Fibroblast of lung (primary cell): ENCODE results near the gene NEDD4L. TPM values are rescaled to one million over a fixed set of nuclear protein-coding genes. Genes with fewer than 3 reads are reported as not detected.

ENCODE experiments used
- DNase-seq, 2 donors: peaks; one replicate each; pipeline versions ENCODE4 v3.0.0 to v3.0.0-alpha.2; 2010; ENCODE audit warnings: low read depth in 2 of 2
- H2AFZ ChIP-seq: 2 replicates; pipeline ENCODE4 v1.5.1; 2012; ENCODE audit warnings: low read length, control low read depth, inconsistent platforms
- H3K27ac ChIP-seq: 2 replicates; pipeline ENCODE4 v1.5.1; 2011; ENCODE audit warnings: low read length, control low read depth; ENCODE audit not compliant: insufficient read depth
- H3K27me3 ChIP-seq: 2 replicates; pipeline ENCODE4 v1.5.1; 2011; ENCODE audit warnings: mild to moderate bottlenecking, low read length; ENCODE audit not compliant: control insufficient read depth, insufficient read depth
- H3K36me3 ChIP-seq: 2 replicates; pipeline ENCODE4 v1.5.1; 2011; ENCODE audit warnings: low read length; ENCODE audit not compliant: control insufficient read depth, insufficient read depth
- H3K4me1 ChIP-seq: 2 replicates; pipeline ENCODE4 v1.5.1; 2011; ENCODE audit warnings: low read length; ENCODE audit not compliant: control insufficient read depth, insufficient read depth; ENCODE audit errors: extremely low read depth
- H3K4me2 ChIP-seq: 2 replicates; pipeline ENCODE4 v1.5.1; 2011; ENCODE audit warnings: low read length, control low read depth; ENCODE audit not compliant: insufficient read depth; ENCODE audit errors: extremely low read depth
- H3K4me3 ChIP-seq, 4 experiments: fragments of 200-600 bp in 1 of 4; sonication (generic) in 1 of 4; replicated peaks in 1 of 4; 2 replicates each; pipeline ENCODE4 v1.5.1; 2011 to 2016; ENCODE audit warnings: low read length in 4 of 4, low read depth in 3 of 4, mild to moderate bottlenecking in 3 of 4, control low read depth in 2 of 4, inconsistent platforms in 1 of 4, mixed read lengths in 1 of 4; ENCODE audit not compliant: insufficient read depth in 1 of 4; ENCODE audit errors: control extremely low read depth in 1 of 4
- H3K79me2 ChIP-seq: 2 replicates; pipeline ENCODE4 v1.5.1; 2012; ENCODE audit warnings: mild to moderate bottlenecking, low read length, inconsistent platforms; ENCODE audit not compliant: control insufficient read depth, insufficient read depth
- H3K9ac ChIP-seq: 2 replicates; pipeline ENCODE4 v1.5.1; 2011; ENCODE audit warnings: mild to moderate bottlenecking, low read length, control low read depth; ENCODE audit not compliant: insufficient read depth
- H3K9me3 ChIP-seq: 2 replicates; pipeline ENCODE4 v1.5.1; 2012; ENCODE audit warnings: low read depth, low read length; ENCODE audit not compliant: control insufficient read depth, insufficient read depth
- H4K20me1 ChIP-seq: 2 replicates; pipeline ENCODE4 v1.5.1; 2011; ENCODE audit warnings: low read length; ENCODE audit not compliant: control insufficient read depth, insufficient read depth; ENCODE audit errors: extremely low read depth
- EZH2 ChIP-seq: IDR thresholded peaks from 2 replicates; pipeline ENCODE4 v1.5.1; 2012; ENCODE audit warnings: low read length, control low read depth, mild to moderate bottlenecking; ENCODE audit errors: missing control alignments
- polyA plus RNA-seq, 2 donors: library from polyadenylated mRNA; depleted of rRNA in 1 of 2; stranded (reverse) in 1 of 2; unstranded in 1 of 2; fragments of >200 nt; gene quantifications; 2 replicates each; pipeline ENCODE4 v1.2.1, GENCODE V29; 2011 to 2012; ENCODE audit warnings: missing spikeins in 1 of 2
- total RNA-seq: library from RNA; depleted of rRNA; stranded (reverse); fragments of >200 nt; gene quantifications from 2 replicates; pipeline ENCODE4 v1.2.1, GENCODE V29; 2014
- TF ChIP-seq, protein P1 (sequence below), 2 donors: IDR thresholded peaks in 1 of 2; conservative IDR thresholded peaks in 1 of 2; 1 replicate in 1 of 2; 2 replicates in 1 of 2; pipeline ENCODE4 v1.5.1; 2011 to 2012; ENCODE audit warnings: low read length in 2 of 2, control low read depth in 1 of 2, inconsistent platforms in 1 of 2, low read depth in 1 of 2, mild to moderate bottlenecking in 1 of 2

Gene NEDD4L
- total and polyA plus RNA-seq, 2 donors (not counting 1 experiment from before 2014, with no cell fraction given) = 5.5 to 18.7 TPM

- Histone ChIP-seq H3K9me3 (no peaks in the 10 kb centered on the region), H3K27ac (no peak overlapping the region), H3K36me3 (no peaks in the 10 kb centered on the region), H3K9ac (no peak overlapping the region), H4K20me1 (no peaks in the 10 kb centered on the region), H3K27me3 (no peaks in the 10 kb centered on the region), H3K79me2 (no peaks in the 10 kb centered on the region), H2AFZ (no peak overlapping the region), H3K4me3 (no peak overlapping the region), H3K4me1 (no peaks in the 10 kb centered on the region), H3K4me2 (no peak overlapping the region)
- no peak for TF ChIP-seq EZH2
- TF ChIP-seq, protein P1, sequence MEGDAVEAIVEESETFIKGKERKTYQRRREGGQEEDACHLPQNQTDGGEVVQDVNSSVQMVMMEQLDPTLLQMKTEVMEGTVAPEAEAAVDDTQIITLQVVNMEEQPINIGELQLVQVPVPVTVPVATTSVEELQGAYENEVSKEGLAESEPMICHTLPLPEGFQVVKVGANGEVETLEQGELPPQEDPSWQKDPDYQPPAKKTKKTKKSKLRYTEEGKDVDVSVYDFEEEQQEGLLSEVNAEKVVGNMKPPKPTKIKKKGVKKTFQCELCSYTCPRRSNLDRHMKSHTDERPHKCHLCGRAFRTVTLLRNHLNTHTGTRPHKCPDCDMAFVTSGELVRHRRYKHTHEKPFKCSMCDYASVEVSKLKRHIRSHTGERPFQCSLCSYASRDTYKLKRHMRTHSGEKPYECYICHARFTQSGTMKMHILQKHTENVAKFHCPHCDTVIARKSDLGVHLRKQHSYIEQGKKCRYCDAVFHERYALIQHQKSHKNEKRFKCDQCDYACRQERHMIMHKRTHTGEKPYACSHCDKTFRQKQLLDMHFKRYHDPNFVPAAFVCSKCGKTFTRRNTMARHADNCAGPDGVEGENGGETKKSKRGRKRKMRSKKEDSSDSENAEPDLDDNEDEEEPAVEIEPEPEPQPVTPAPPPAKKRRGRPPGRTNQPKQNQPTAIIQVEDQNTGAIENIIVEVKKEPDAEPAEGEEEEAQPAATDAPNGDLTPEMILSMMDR (conservative IDR thresholded peaks at IDR 0.05 in 1 of 2, IDR thresholded peaks at IDR 0.05 in 1 of 2; ENCODE audit: low read depth in 1 of 2, low read length in 2 of 2) = no peak
- DNase-seq = peak; percentile 52 to 73
These were observed 293.7 kb downstream of the NEDD4L start for GRCh38 chr18:58337686-58338085.

- Histone ChIP-seq H3K27me3 (no peaks in the 10 kb centered on the region), H4K20me1 (no peaks in the 10 kb centered on the region), H3K36me3 (no peaks in the 10 kb centered on the region), H3K79me2 (no peaks in the 10 kb centered on the region), H3K27ac (no peak overlapping the region), H2AFZ (no peak overlapping the region), H3K4me2 (no peak overlapping the region), H3K9ac (no peak overlapping the region), H3K4me1 (no peaks in the 10 kb centered on the region), H3K4me3 (no peak overlapping the region), H3K9me3 (no peaks in the 10 kb centered on the region)
- TF ChIP-seq, protein P1 (conservative IDR thresholded peaks at IDR 0.05 in 1 of 2, IDR thresholded peaks at IDR 0.05 in 1 of 2; ENCODE audit: low read depth in 1 of 2, low read length in 2 of 2) = no peak
- TF ChIP-seq EZH2 = no peak
- DNase-seq = no peak
These were observed 294.1 kb downstream of the NEDD4L start for GRCh38 chr18:58338141-58338540.

DNA sequence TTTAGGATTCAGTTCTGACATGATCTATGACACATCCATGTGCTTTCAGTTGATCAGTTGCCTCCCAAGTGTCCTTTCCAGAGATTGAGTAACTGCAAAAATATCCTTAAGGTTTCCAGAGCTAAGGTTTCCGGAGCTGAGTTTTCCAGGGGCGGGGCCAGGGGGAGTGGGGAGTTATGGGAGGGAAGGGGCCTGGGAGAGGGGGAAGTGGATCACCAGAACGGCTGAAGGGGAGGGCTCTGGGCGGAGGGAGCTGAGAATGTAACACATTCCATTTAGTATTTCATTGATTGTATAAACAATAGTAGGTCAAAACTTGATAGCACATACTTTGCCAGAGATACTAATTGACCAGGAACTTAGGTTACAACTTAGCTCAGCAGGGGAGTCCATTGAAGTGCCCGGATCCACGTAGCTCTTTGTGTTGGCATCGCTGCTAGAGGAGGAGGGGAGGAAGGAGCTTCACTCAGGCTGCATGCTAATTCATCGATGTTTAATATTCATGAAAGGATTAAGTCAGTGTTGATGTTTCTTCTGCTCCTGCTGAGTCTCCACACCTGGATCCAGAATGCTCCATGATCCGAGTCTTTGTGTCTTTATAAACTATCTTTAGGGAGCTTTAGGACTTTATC is 295.1 kb downstream of the NEDD4L start:
- no peaks in the 10 kb centered on the region for H3K9me3 ChIP-seq
- H3K9ac ChIP-seq = no peak overlapping the region
- no peaks in the 10 kb centered on the region for H3K36me3 ChIP-seq
- H3K4me3 ChIP-seq = no peak overlapping the region
- no peaks in the 10 kb centered on the region for H3K27me3 ChIP-seq
- no peak for TF ChIP-seq EZH2
- TF ChIP-seq, protein P1 (conservative IDR thresholded peaks at IDR 0.05 in 1 of 2, IDR thresholded peaks at IDR 0.05 in 1 of 2; ENCODE audit: low read depth in 1 of 2, low read length in 2 of 2) = no peak
- H4K20me1 ChIP-seq = no peaks in the 10 kb centered on the region
- peak in 1 of 2 donors; percentile 77 for DNase-seq
- H3K27ac ChIP-seq = no peak overlapping the region
- H3K79me2 ChIP-seq = no peaks in the 10 kb centered on the region
- H3K4me1 ChIP-seq = no peaks in the 10 kb centered on the region
- no peak overlapping the region for H3K4me2 ChIP-seq
- peak overlapping the region; percentile 22 for H2AFZ ChIP-seq
